Measurements from ENCODE around the gene MRPL48.
A peak's percentile ranks its signal among the peaks of the same experiment; 100 is the strongest.
"Not testable (repeated sequence)": the region's sequence is repeated elsewhere in the genome, so short reads cannot be mapped to it uniquely, and the experiment has no call there.

The MRPL48 gene

DNA sequence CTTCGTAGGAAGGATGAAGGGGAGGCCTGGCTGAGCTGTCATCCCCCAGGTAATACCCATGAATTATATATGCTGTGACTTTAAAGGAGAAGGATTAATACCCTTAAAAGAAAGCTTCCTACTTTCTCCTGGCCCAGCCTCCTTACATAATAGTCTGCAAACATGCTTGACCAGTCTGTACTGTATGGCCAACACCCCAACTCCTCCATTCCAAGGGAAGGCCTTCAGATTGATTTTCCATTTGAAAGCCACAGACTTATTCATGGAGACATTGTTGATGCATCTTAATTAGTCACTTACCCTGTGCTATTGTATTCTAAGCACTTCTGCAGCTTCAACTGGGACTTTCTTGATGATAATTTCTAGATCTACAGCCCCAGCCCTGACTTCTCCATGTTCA lies 91.1 kb downstream of the MRPL48 start:
- Histone ChIP-seq H3K4me3 (ENCODE audit: low read depth in 1 of 5, low read length in 5 of 5) (no peak overlapping the region), H3K4me1 (ENCODE audit: control insufficient read depth in 5 of 5, insufficient read depth in 5 of 5, low read length in 5 of 5) (peaks cover 4 to 25% (median 19%) of the 10 kb centered on the region in 5 donors), H3K27me3 (ENCODE audit: control insufficient read depth in 5 of 5, insufficient read depth in 4 of 5, low read length in 5 of 5) (no peaks in the 10 kb centered on the region), H3K9me3 (ENCODE audit: control insufficient read depth in 5 of 5, low read length in 5 of 5) (no peaks in the 10 kb centered on the region), H3K27ac (ENCODE audit: low read depth, low read length) (no peak overlapping the region), H3K36me3 (ENCODE audit: control insufficient read depth in 5 of 5, insufficient read depth in 5 of 5, low read length in 5 of 5) (peaks cover 0 to 13% (median 4%) of the 10 kb centered on the region in 5 donors), H3K9ac (ENCODE audit: low read length in 5 of 5) (peak overlapping the region in 1 of 5 donors; percentile 21)

DNA sequence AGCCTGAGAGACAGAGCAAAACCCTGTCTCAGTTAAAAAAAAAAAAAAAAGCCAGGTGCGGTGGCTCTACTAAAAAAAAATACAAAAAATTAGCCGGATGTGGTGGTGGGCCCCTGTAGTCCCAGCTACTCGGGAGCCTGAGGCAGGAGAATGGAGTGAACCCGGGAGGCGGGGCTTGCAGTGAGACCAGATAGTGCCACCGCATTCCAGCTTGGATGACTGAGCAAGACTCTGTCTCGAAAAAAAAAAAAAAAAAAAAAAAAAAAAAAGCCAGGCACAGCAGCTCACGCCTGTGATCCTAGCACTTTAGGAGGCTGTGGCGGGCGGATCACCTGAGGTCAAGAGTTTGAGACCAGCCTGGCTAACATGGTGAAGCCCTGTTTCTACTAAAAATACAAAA lies 92.8 kb downstream of the MRPL48 start:
- H3K27me3 ChIP-seq (ENCODE audit: control insufficient read depth in 5 of 5, insufficient read depth in 4 of 5, low read length in 5 of 5); H3K9me3 ChIP-seq (ENCODE audit: control insufficient read depth in 5 of 5, low read length in 5 of 5); H3K27ac ChIP-seq (ENCODE audit: low read depth, low read length); H3K4me3 ChIP-seq (ENCODE audit: low read depth in 1 of 5, low read length in 5 of 5); H3K9ac ChIP-seq (ENCODE audit: low read length in 5 of 5): not testable (repeated sequence)
- Histone ChIP-seq H3K36me3 (ENCODE audit: control insufficient read depth in 5 of 5, insufficient read depth in 5 of 5, low read length in 5 of 5) (peaks cover 0 to 11% (median 0%) of the 10 kb centered on the region in 5 donors), H3K4me1 (ENCODE audit: control insufficient read depth in 5 of 5, insufficient read depth in 5 of 5, low read length in 5 of 5) (peaks cover 4 to 19% (median 15%) of the 10 kb centered on the region in 5 donors)

DNA sequence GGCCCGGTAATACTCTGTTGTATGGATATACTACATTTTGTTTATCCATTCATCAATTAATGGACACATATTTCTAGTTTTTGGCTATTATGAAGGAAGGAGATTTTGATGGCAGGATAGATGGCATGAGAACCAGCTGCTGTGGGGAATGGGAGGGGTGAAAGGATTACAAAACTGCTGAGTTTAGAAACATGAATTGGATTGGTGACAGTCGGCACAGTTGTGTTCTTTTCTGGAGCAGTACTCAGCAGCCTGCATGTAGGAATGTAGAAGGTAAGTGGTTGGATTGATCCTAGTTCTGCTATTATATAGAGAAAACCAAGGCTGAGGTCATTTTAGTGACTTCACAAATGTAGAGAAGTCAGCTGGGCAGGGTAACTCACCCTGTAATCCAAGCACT lies 96.2 kb downstream of the MRPL48 start:
- H3K36me3 ChIP-seq (ENCODE audit: control insufficient read depth in 5 of 5, insufficient read depth in 5 of 5, low read length in 5 of 5) = peaks cover under 1 to 15% (median 9%) of the 10 kb centered on the region in 5 donors

DNA sequence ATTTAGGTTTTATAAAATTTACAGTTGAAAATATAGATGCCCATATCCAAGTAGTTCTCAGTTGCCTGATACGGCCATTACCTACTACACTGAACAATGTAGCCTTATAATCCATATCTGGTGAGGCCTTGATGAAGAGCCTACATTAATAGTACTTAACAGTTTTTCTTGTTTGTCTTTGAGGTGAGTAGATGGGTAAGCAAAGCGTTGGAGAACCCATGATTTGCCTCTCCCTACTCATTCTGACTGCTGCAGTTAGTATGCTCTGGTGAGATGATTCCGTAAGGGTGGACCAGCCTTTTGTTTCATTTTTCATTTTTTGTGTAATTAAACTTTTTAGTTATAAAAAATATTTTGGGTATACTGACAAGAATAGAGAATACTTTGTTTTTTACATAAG lies 100.6 kb downstream of the MRPL48 start:
- Histone ChIP-seq H3K9me3 (ENCODE audit: control insufficient read depth in 5 of 5, low read length in 5 of 5) (no peaks in the 10 kb centered on the region), H3K9ac (ENCODE audit: low read length in 5 of 5) (peak overlapping the region in 1 of 5 donors; percentile 20), H3K27ac (ENCODE audit: low read depth, low read length) (no peak overlapping the region), H3K4me3 (ENCODE audit: low read depth in 1 of 5, low read length in 5 of 5) (no peak overlapping the region), H3K36me3 (ENCODE audit: control insufficient read depth in 5 of 5, insufficient read depth in 5 of 5, low read length in 5 of 5) (peaks cover 16 to 40% (median 33%) of the 10 kb centered on the region in 5 donors), H3K27me3 (ENCODE audit: control insufficient read depth in 5 of 5, insufficient read depth in 4 of 5, low read length in 5 of 5) (no peaks in the 10 kb centered on the region), H3K4me1 (ENCODE audit: control insufficient read depth in 5 of 5, insufficient read depth in 5 of 5, low read length in 5 of 5) (no peaks in the 10 kb centered on the region)

More for the DNA sequence above, 96.2 kb downstream of the MRPL48 start:
- Histone ChIP-seq H3K27ac (ENCODE audit: low read depth, low read length) (no peak overlapping the region), H3K9me3 (ENCODE audit: control insufficient read depth in 5 of 5, low read length in 5 of 5) (no peaks in the 10 kb centered on the region), H3K4me3 (ENCODE audit: low read depth in 1 of 5, low read length in 5 of 5) (no peak overlapping the region), H3K27me3 (ENCODE audit: control insufficient read depth in 5 of 5, insufficient read depth in 4 of 5, low read length in 5 of 5) (no peaks in the 10 kb centered on the region), H3K9ac (ENCODE audit: low read length in 5 of 5) (no peak overlapping the region), H3K4me1 (ENCODE audit: control insufficient read depth in 5 of 5, insufficient read depth in 5 of 5, low read length in 5 of 5) (no peaks in the 10 kb centered on the region)

DNA sequence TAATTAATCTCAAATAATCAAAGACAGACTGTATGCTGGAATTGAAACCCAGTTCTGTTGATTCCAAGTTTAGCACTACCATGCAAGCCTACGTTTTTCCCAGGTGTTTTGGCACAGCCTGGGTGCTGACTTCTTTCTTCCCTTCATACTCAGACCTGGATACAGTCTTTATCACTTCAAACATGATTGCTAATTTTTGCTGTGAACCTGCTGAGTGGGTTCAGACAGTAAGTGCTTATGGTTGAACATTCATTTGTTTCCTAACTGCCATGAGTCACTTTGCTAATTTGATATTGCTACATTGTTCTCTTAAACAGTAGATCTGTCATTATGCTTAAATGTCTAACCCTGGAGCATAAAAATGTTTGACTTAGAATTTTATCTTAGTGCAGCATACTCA lies 101.3 kb downstream of the MRPL48 start:
- no peaks in the 10 kb centered on the region for H3K27me3 ChIP-seq (ENCODE audit: control insufficient read depth in 5 of 5, insufficient read depth in 4 of 5, low read length in 5 of 5)
- no peak overlapping the region for H3K9ac ChIP-seq (ENCODE audit: low read length in 5 of 5)
- no peak overlapping the region for H3K27ac ChIP-seq (ENCODE audit: low read depth, low read length)
- H3K4me1 ChIP-seq (ENCODE audit: control insufficient read depth in 5 of 5, insufficient read depth in 5 of 5, low read length in 5 of 5) = no peaks in the 10 kb centered on the region
- H3K36me3 ChIP-seq (ENCODE audit: control insufficient read depth in 5 of 5, insufficient read depth in 5 of 5, low read length in 5 of 5) = peaks cover 18 to 39% (median 33%) of the 10 kb centered on the region in 5 donors
- no peaks in the 10 kb centered on the region for H3K9me3 ChIP-seq (ENCODE audit: control insufficient read depth in 5 of 5, low read length in 5 of 5)
- no peak overlapping the region for H3K4me3 ChIP-seq (ENCODE audit: low read depth in 1 of 5, low read length in 5 of 5)

DNA sequence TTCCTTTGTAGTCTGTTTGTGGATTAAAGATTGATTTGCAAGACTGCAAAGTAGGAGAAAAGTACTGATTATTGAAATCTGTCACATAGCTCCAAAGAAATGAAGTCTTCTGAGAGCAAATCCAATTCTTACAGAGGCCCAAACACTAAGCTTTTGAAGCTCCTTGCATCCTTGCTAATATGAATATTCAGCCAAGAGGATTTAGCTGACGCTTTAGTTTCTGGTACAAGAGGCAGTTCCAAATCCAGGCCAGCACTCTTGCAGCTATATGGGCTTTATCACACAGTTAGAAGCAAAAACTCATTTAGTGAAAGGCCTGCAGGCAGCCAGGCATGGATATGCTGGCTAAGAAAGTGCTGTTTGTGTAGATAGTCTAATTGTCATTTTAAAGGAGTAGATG lies 101.9 kb downstream of the MRPL48 start:
- no peaks in the 10 kb centered on the region for H3K27me3 ChIP-seq (ENCODE audit: control insufficient read depth in 5 of 5, insufficient read depth in 4 of 5, low read length in 5 of 5)
- peaks cover 19 to 39% (median 33%) of the 10 kb centered on the region in 5 donors for H3K36me3 ChIP-seq (ENCODE audit: control insufficient read depth in 5 of 5, insufficient read depth in 5 of 5, low read length in 5 of 5)
- no peak overlapping the region for H3K4me3 ChIP-seq (ENCODE audit: low read depth in 1 of 5, low read length in 5 of 5)
- no peak overlapping the region for H3K9ac ChIP-seq (ENCODE audit: low read length in 5 of 5)
- H3K4me1 ChIP-seq (ENCODE audit: control insufficient read depth in 5 of 5, insufficient read depth in 5 of 5, low read length in 5 of 5) = no peaks in the 10 kb centered on the region
- H3K9me3 ChIP-seq (ENCODE audit: control insufficient read depth in 5 of 5, low read length in 5 of 5) = no peaks in the 10 kb centered on the region
- H3K27ac ChIP-seq (ENCODE audit: low read depth, low read length) = no peak overlapping the region

DNA sequence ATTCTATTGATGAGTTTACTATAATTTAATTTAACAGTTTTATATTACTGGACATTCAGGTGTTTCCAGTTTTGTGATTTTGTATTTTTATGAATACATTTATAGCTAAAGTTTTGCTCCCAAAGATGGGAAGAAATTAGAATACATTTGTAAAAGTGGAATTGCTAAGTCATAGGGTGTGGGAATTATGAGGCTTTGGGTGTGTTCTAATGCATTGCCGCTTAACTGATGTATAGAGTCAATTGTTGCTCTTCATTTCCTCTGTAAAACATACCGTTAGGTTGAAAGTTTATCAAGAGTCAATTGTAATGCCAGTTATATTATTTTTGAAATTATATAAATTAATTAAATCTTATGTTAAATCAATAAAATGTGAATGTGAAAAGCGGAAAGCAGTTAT lies 105.4 kb downstream of the MRPL48 start:
- Histone ChIP-seq H3K4me1 (ENCODE audit: control insufficient read depth in 5 of 5, insufficient read depth in 5 of 5, low read length in 5 of 5) (no peaks in the 10 kb centered on the region), H3K27me3 (ENCODE audit: control insufficient read depth in 5 of 5, insufficient read depth in 4 of 5, low read length in 5 of 5) (no peaks in the 10 kb centered on the region), H3K4me3 (ENCODE audit: low read depth in 1 of 5, low read length in 5 of 5) (no peak overlapping the region), H3K9ac (ENCODE audit: low read length in 5 of 5) (no peak overlapping the region), H3K27ac (ENCODE audit: low read depth, low read length) (no peak overlapping the region), H3K36me3 (ENCODE audit: control insufficient read depth in 5 of 5, insufficient read depth in 5 of 5, low read length in 5 of 5) (peaks cover 23 to 38% (median 31%) of the 10 kb centered on the region in 5 donors), H3K9me3 (ENCODE audit: control insufficient read depth in 5 of 5, low read length in 5 of 5) (no peaks in the 10 kb centered on the region)

DNA sequence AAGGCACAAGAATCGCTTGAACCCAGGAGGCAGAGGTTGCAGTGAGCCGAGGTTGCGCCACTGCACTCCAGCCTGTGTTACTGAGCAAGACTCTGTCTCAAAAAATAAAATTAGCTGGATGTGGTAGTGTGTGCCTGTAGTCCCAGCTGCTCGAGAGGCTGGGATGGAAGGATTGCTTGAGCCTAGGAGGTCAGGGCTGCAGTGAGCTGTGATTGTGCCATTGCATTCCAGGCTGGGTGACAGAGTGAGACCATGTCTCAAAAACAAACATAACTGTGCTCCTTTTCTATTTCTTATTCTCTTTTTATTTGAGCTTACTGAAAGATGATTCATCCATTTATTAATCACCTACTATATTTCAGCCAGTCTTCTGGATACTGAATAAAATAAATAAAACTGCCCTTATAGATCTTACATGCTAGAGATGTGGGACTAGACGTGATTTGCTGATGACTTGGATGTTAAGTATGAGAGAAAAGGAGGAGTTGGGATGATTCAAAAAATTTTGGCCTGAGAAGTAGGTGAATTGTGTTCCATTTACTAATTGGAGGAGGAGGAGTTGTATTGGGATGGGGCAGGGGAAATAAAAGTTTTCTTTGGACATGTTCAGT lies 107.2 kb downstream of the MRPL48 start:
- no peaks in the 10 kb centered on the region for H3K4me1 ChIP-seq (ENCODE audit: control insufficient read depth in 5 of 5, insufficient read depth in 5 of 5, low read length in 5 of 5)
- no peak overlapping the region for H3K4me3 ChIP-seq (ENCODE audit: low read depth in 1 of 5, low read length in 5 of 5)
- peaks cover 20 to 34% (median 26%) of the 10 kb centered on the region in 5 donors for H3K36me3 ChIP-seq (ENCODE audit: control insufficient read depth in 5 of 5, insufficient read depth in 5 of 5, low read length in 5 of 5)
- no peaks in the 10 kb centered on the region for H3K27me3 ChIP-seq (ENCODE audit: control insufficient read depth in 5 of 5, insufficient read depth in 4 of 5, low read length in 5 of 5)
- H3K9ac ChIP-seq (ENCODE audit: low read length in 5 of 5) = no peak overlapping the region
- H3K9me3 ChIP-seq (ENCODE audit: control insufficient read depth in 5 of 5, low read length in 5 of 5) = no peaks in the 10 kb centered on the region
- no peak overlapping the region for H3K27ac ChIP-seq (ENCODE audit: low read depth, low read length)

DNA sequence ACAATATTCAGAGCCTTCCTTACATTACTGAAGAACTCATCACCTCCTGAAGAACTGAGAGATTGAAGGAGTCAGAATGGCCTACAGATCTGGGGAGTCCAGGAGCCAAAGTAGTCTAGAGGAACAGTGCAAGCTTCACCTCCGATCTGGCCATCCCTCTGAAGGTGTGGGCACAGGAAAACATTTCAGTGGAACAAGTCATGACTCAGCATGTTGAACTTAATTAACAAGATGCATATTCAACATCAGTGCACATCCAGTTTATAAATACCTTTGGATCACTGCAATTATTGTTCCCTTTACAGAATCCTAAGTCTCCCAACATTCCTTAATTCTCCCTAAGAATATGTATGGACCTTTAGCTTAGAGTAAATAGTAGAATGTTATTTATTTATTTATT lies 114.6 kb downstream of the MRPL48 start:
- peaks cover 20 to 37% (median 26%) of the 10 kb centered on the region in 5 donors for H3K36me3 ChIP-seq (ENCODE audit: control insufficient read depth in 5 of 5, insufficient read depth in 5 of 5, low read length in 5 of 5)
- no peak overlapping the region for H3K4me3 ChIP-seq (ENCODE audit: low read depth in 1 of 5, low read length in 5 of 5)

DNA sequence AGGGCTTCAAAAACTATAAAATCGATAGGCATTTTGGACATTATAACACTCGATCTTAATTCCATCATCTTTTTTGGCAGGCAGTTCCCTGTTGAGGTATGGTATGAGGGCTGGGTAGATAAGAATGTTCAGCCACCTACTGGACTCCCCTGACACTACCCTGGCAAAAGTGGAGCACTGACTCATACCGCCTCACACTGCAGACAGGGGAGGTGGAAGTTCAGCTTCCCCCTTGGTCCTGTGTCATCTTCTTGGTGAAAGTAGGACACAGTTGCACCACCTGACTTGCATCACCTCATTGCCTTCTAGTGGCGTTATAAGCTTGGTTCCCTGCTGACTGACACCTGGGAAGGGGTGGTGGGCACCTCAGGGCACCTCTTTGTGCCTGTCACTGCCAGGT lies 119.5 kb downstream of the MRPL48 start:
- Histone ChIP-seq H3K9ac (ENCODE audit: low read length in 5 of 5) (no peak overlapping the region), H3K4me1 (ENCODE audit: control insufficient read depth in 5 of 5, insufficient read depth in 5 of 5, low read length in 5 of 5) (no peaks in the 10 kb centered on the region), H3K27me3 (ENCODE audit: control insufficient read depth in 5 of 5, insufficient read depth in 4 of 5, low read length in 5 of 5) (no peaks in the 10 kb centered on the region), H3K27ac (ENCODE audit: low read depth, low read length) (no peak overlapping the region), H3K4me3 (ENCODE audit: low read depth in 1 of 5, low read length in 5 of 5) (no peak overlapping the region), H3K9me3 (ENCODE audit: control insufficient read depth in 5 of 5, low read length in 5 of 5) (no peaks in the 10 kb centered on the region), H3K36me3 (ENCODE audit: control insufficient read depth in 5 of 5, insufficient read depth in 5 of 5, low read length in 5 of 5) (peaks cover 23 to 47% (median 38%) of the 10 kb centered on the region in 5 donors)

More for the DNA sequence above, 114.6 kb downstream of the MRPL48 start:
- Histone ChIP-seq H3K9me3 (ENCODE audit: control insufficient read depth in 5 of 5, low read length in 5 of 5) (no peaks in the 10 kb centered on the region), H3K4me1 (ENCODE audit: control insufficient read depth in 5 of 5, insufficient read depth in 5 of 5, low read length in 5 of 5) (no peaks in the 10 kb centered on the region), H3K27me3 (ENCODE audit: control insufficient read depth in 5 of 5, insufficient read depth in 4 of 5, low read length in 5 of 5) (no peaks in the 10 kb centered on the region), H3K27ac (ENCODE audit: low read depth, low read length) (no peak overlapping the region), H3K9ac (ENCODE audit: low read length in 5 of 5) (no peak overlapping the region)

Data from subcutaneous abdominal adipose tissue (tissue), 5 donors.